ENCODE measurements around the gene FTL.

Gene FTL

GRCh38 chr19:49004133-49004532, 39.0 kb downstream of the FTL start:
- no peak for DNase-seq (ENCODE audit: low spot score)
- no peak for TF ChIP-seq CTCF (conservative IDR thresholded peaks at IDR 0.05; ENCODE audit: low read depth)
- no peak overlapping the region for H3K27ac ChIP-seq
- CTCF ChIA-PET, result no interaction called here
- POLR2A ChIA-PET (ENCODE audit: low non-redundant PET), result no interaction called here

GRCh38 chr19:49004964-49005614, 40.0 kb downstream of the FTL start:
- ChIA-PET CTCF (no interaction called here), POLR2A (ENCODE audit: low non-redundant PET) (no interaction called here)
- no peak for TF ChIP-seq CTCF (conservative IDR thresholded peaks at IDR 0.05; ENCODE audit: low read depth)
- peak overlapping the region; percentile 12; the same call in 1 of the 2 replicates for H3K27ac ChIP-seq
- DNase-seq (ENCODE audit: low spot score), result no peak

GRCh38 chr19:49006905-49007304, 41.8 kb downstream of the FTL start:
- no peak for DNase-seq (ENCODE audit: low spot score)
- no peak for TF ChIP-seq CTCF (conservative IDR thresholded peaks at IDR 0.05; ENCODE audit: low read depth)
- H3K27ac ChIP-seq, result 0 out of 2 replicates have a peak overlapping the region, but pooled peaks have one; percentile 12
- ChIA-PET POLR2A (ENCODE audit: low non-redundant PET) (no interaction called here), CTCF (interaction anchor here (1.1 kb wide), 1 partner anchor 14 kb away, joined by 4 read pairs; the partner anchor contains the start of genes GYS1 and RUVBL2)

- H3K27ac ChIP-seq, result no peak overlapping the region
- no peak for DNase-seq (ENCODE audit: low spot score)
- POLR2A ChIA-PET (ENCODE audit: low non-redundant PET), result no interaction called here
- no peak for TF ChIP-seq CTCF (conservative IDR thresholded peaks at IDR 0.05; ENCODE audit: low read depth)
- CTCF ChIA-PET, result interaction anchor here (0.5 to 1.3 kb wide), 3 partner anchors 12 to 107 kb away, joined by 3 to 6 read pairs (median 3); no protein-coding TSS in a partner anchor
These were observed 44.7 kb downstream of the FTL start for GRCh38 chr19:49009828-49010227.

- DNase-seq (ENCODE audit: low spot score), result no peak
- CTCF ChIA-PET, result interaction anchor here (0.5 kb wide), 1 partner anchor 16 kb away, joined by 6 read pairs; no protein-coding TSS in a partner anchor
- TF ChIP-seq CTCF (conservative IDR thresholded peaks at IDR 0.05; ENCODE audit: low read depth), result no peak
- POLR2A ChIA-PET (ENCODE audit: low non-redundant PET), result no interaction called here
- no peak overlapping the region for H3K27ac ChIP-seq
These were observed 45.3 kb downstream of the FTL start for GRCh38 chr19:49010453-49010852.

- ChIA-PET CTCF (interaction anchor here (2.5 kb wide), 1 partner anchor 11 kb away, joined by 10 read pairs; no protein-coding TSS in a partner anchor), POLR2A (ENCODE audit: low non-redundant PET) (no interaction called here)
- no peak for TF ChIP-seq CTCF (conservative IDR thresholded peaks at IDR 0.05; ENCODE audit: low read depth)
- no peak for DNase-seq (ENCODE audit: low spot score)
- H3K27ac ChIP-seq, result peak overlapping the region; percentile 32; the same call in 1 of the 2 replicates
These were observed 46.1 kb downstream of the FTL start for GRCh38 chr19:49011194-49011593.
